Stimulated activated CD4-positive, alpha-beta T cell treated with anti-CD3 and anti-CD28 coated beads, Interleukin-15, amount 100 ng/mL, for 48 hours (primary cell): Measurements from ENCODE around the gene PLEKHA7.

Experiments used
- DNase-seq, 2 donors: peaks; one replicate each; pipeline ENCODE4 v3.0.0-alpha.2; 2020; ENCODE audit warnings: low read depth in 2 of 2

PLEKHA7 gene

DNA sequence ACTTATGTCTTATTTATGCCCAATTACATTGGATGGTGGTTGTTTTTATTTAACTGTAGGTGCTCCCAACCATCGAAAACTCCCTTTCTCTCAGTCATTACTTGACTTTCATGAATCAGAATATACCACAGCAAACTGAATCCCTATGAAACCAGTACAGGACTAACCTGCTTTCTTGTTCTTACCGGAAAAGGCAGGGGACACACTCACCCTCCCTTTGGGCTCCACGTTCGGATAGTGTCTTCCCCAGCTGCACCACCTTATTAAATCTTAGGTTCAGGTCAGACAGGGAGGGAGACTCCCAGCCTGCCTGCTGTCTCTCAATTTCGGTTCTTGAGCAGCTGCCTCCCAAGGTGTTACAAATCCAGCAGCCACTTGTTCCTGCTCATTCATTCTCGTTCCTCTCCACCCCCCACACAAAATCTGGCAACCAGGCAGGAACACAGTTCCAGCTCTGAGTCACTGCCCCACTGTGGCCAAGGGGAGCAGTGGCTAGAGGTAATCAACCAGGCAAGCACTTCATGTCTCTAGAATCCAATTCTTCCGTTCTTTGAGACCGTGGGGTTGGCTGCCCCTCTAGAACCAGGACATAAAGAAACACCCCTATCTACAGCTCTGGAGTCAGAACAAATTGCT lies 133.0 kb downstream of the PLEKHA7 start:
- no peak for DNase-seq

GRCh38 chr11:16880184-16880801 lies 133.9 kb downstream of the PLEKHA7 start:
- no peak for DNase-seq

DNA sequence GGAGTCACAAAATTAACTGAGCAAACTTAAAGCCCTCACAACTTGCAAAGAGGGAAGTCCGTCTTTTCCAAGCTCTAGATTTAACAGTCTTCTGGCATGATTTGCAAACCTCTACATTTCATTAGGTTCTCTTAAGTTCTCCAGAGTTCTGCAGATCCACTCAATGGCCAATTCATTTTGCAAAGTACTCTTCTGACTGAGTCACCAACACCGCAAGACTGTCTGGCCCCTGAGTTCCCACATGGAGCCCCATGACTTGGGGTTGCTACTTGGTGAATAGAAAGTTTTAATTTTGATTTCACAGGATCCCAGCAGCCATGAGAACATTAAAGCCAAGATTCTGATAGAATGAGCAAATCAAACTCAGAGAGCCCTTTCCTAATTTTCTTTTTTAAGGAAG lies 134.5 kb downstream of the PLEKHA7 start:
- DNase-seq = no peak

DNA sequence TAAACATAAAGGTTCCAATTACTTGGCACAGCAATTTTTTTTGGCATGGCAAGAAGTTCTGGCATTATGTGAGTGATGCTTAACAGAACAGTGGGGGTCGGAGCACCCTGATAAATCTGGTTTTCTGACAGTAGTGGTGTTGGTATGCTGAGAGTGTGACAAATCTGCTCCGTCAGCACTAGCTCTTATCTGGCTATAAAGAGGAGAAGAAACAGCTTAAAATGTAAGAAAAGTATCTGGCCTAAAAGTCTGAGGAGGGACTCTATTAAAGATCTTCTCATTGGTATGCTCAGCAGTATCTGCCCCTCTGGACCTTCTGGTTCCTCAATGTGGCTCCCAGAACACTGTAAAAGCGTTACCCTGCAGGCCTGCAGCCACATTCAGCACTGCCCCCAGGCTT lies 137.4 kb downstream of the PLEKHA7 start:
- no peak for DNase-seq

GRCh38 chr11:16876053-16876752 lies 138.0 kb downstream of the PLEKHA7 start:
- no peak for DNase-seq

DNA sequence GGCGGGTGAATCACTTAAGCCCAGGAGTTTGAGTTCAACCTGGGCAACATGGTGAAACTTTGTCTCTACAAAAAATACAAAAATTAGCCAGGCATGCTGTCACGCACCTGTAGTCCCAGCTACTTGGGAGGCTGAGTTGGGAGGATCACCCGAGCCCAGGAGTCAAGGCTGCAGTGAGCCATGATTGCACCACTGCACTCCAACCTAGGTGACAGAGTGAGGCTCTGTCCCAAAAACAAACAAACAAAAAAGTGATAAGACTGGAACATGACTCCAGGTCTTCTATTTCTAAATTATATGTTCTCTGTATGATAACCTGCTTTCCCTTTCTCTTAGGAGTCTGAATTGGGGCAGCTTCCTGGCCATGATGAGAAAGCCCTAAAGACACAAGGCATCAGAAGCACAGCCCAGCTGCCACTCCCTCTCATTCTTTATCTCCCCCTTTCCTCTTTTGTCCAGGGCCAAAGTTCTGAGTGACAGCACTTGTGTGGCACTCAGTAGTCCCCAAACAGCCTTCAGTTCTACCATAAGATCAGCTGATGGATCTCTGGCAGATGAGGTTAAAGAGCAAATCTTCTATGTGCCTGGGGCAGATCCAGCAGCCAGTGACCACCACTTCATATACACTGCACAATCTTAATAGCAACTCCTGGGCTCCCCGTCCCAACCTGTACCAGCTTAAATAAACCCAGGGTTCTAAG lies 139.8 kb downstream of the PLEKHA7 start:
- no peak for DNase-seq

DNA sequence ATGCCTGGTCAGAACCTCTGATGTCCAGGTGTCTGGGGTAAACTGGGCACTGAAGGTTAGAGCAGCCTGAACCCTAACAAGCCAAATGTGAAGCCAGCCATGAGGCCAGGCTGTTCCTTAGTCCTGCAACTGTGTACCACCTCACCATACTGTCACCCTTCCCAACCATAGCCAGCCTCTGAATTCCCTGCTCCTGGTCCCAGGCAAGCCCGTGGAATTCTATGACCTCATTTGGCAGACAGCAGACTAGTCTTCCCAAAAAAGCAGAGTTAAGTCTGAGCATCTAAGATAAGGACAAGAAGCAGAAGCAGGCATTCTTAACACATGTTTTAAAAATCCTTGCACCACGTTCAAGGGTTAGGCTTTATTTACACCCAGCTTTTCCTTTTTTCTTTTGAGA lies 140.9 kb downstream of the PLEKHA7 start:
- no peak for DNase-seq

DNA sequence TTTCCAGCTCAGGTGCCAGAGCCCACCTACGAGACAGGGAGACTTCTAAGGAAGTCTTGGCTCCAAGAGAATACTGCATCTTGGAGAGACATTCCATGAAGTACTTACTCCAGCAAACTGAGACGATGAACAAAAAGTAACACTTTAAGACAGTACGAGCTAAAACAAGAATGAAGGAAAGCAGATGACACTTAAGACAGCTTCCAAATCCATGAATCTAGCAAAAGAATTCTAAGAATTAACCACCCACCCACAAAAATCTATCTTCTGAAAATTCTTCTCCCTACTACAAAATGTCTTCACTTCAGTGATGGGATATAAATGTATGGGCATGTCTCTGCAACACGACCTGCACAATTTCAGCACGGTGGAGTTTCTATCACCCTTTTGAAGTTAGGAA lies 142.8 kb downstream of the PLEKHA7 start:
- no peak for DNase-seq

DNA sequence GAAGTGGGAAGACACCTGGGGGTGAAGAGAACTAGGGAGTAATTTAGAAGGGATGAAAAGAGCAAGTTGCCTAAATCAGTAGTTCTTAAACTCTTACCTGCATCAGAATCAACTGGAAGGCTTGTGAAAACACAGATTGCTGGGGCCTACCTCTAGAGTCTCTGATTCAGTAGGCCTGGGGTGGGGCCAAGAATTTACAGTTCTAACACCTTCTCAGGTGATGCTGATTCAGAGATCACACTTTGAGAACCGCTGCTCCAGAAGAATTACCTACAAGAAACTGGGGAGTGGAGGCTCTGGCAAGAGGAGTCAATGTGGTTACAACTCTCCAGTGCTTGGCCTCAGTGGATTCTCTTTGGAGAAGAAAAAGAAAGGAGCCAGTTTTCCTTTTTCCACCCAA lies 147.1 kb downstream of the PLEKHA7 start:
- no peak for DNase-seq

DNA sequence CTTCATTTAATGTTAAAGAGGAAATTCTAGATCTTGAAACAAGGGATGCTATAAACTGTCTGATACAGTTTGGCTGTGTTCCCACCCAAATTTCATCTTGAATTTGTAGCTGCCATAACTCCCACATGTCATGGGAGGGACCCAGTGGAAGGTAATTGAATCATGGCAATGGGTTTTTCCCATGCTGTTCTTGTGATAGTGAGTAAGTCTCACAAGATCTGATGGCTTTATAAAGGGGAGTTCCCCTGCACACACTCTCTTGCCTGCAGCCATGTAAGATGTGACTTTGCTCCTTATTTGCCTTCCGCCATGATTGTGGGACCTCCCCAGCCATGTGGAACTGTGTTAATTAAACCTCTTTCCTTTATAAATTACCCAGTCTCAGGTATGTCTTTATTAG lies 149.8 kb downstream of the PLEKHA7 start:
- peak; percentile 10 to 26 for DNase-seq

GRCh38 chr11:16863389-16863788 lies 150.8 kb downstream of the PLEKHA7 start:
- DNase-seq = no peak

DNA sequence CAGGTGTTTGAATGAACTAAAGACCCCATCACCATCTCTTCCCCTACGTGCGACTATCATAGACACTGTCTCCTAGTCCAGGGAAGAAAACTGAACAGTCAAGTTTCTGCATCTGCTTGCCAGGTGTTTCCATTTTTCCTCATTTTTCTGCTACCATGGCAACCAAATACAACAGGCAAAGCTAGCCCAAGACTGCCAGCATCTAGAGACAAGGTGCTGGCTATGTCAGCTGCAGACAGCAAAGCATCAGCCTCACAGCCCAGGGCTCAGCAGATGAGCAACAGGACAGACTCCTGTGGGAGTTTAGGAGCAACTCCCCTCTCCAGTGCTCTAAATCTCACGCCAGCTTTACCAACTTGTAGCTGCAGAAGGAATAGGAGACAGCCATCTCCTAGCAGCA lies 151.5 kb downstream of the PLEKHA7 start:
- DNase-seq = no peak

DNA sequence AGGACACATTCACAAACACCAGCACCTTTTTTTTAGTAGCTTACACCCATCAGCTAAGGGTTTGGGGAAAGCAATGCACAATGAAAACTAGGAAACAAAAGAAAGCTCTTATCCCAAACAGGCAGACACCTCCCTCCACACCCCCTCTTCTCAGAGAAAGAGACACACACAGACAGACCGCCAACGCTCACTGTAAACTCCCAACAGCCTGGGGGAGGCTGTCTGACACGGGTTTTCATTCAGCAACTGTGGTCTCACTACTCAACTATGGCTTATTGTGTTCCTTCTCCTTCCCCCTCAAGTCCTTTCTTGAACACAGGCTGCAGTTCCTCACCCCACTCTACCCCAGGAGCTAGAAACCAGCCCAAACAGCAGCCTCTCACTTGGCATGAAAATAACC lies 152.4 kb downstream of the PLEKHA7 start:
- no peak for DNase-seq

GRCh38 chr11:16860617-16861016 lies 153.6 kb downstream of the PLEKHA7 start:
- DNase-seq = no peak

GRCh38 chr11:16859651-16860050 lies 154.6 kb downstream of the PLEKHA7 start:
- no peak for DNase-seq

- DNase-seq = no peak
These were observed 157.0 kb downstream of the PLEKHA7 start for GRCh38 chr11:16857186-16857585.

GRCh38 chr11:16856022-16856471 lies 158.2 kb downstream of the PLEKHA7 start:
- DNase-seq = no peak

DNA sequence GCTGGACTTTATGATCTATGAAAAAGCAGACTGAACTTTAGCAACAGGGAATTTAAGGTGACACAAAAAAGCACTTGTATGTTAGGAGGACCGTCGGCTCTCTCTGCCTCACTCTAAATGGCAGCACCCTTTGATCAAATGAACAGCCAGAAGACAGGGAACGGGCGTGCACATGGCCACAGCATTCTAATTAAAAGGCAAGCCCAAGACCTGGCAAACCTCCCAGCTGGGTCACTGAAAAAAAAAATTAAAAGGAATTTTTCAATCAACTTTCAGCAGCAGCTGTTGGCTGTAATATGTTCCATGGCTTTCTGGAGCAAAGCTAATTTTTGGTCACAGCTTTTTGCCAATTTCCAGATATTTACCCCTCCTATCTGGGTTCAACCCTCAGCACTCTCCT lies 159.2 kb downstream of the PLEKHA7 start:
- no peak for DNase-seq

GRCh38 chr11:16853859-16854258 lies 160.4 kb downstream of the PLEKHA7 start:
- no peak for DNase-seq

- no peak for DNase-seq
These were observed 160.9 kb downstream of the PLEKHA7 start for GRCh38 chr11:16853266-16853665.

DNA sequence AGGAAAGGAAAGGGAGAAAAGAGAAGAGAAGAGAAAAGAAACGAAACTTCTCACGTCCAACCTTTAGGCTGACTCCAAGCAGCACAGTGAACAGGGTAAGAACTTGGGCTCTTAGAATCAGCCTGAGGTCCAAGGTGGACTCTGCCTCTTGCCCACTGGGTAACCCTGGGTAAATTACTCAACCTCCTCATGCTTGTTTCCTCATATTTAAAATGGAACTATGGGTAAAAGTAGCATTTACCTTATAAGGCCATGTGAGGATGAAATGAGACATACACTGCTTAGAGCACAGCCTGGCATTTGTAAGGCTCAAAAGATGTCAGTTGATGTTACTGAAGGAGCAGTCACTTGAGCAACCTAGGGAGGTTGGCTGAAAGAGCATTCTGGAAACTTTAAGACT lies 167.9 kb downstream of the PLEKHA7 start:
- no peak for DNase-seq

- no peak for DNase-seq
These were observed 169.9 kb downstream of the PLEKHA7 start for GRCh38 chr11:16844268-16844771.
